Caco-2 (cell line): ENCODE results near the gene EPYC. TPM values are rescaled to one million over a fixed set of nuclear protein-coding genes. Genes with fewer than 3 reads are reported as not detected.

ENCODE experiments used
- BruUV-seq: library from RNA; stranded (reverse); fragments of 400-500 nt; replicated peaks from 2 replicates; lab custom pipeline; 2021; lab: Mats Ljungman, UMichigan
- CTCF ChIA-PET: fragments of 300-600 bp; sonication (Branson Sonifier 250); formaldehyde crosslinking; loops from one replicate; lab custom pipeline; 2022; ENCODE audit warnings: antibody characterized with exemption; lab: Charles Lee
- POLR2A ChIA-PET: fragments of 300-600 bp; sonication (Branson Sonifier 250); formaldehyde crosslinking; loops from one replicate; lab custom pipeline; 2022; ENCODE audit warnings: antibody characterized with exemption; lab: Charles Lee
- DNase-seq, 2 experiments: peaks; one replicate each; pipeline versions ENCODE4 v3.0.0 to v3.0.0-alpha.2; 2020 to 2022
- H3K27me3 ChIP-seq: replicated peaks from 2 replicates; pipeline ENCODE4 v1.6.0; 2011; ENCODE audit warnings: low read length; ENCODE audit not compliant: control insufficient read depth, insufficient read depth
- H3K36me3 ChIP-seq: 2 replicates; pipeline ENCODE4 v1.5.1; 2011; ENCODE audit warnings: low read length; ENCODE audit not compliant: control insufficient read depth, insufficient read depth
- H3K4me1 ChIP-seq: fragments of 250-450 bp; sonication (Bioruptor Pico); 2 replicates; pipeline ENCODE4 v1.5.1; 2020; ENCODE audit warnings: mild to moderate bottlenecking
- H3K4me3 ChIP-seq: 2 replicates; pipeline ENCODE4 v1.5.1; 2011; ENCODE audit warnings: low read depth, mild to moderate bottlenecking, control low read depth, low read length
- H3K9me3 ChIP-seq: fragments of 250-450 bp; sonication (Bioruptor Pico); 2 replicates; pipeline ENCODE4 v1.5.1; 2020; ENCODE audit warnings: mild to moderate bottlenecking, moderate library complexity
- H3K27ac Mint-ChIP-seq: one replicate; pipeline ENCODE4 v1.8.0; 2022; ENCODE audit warnings: mixed read lengths; ENCODE audit not compliant: unreplicated experiment
- H3K27me3 Mint-ChIP-seq: one replicate; pipeline ENCODE4 v1.8.0; 2022; ENCODE audit warnings: mixed read lengths; ENCODE audit not compliant: insufficient read depth, unreplicated experiment
- H3K36me3 Mint-ChIP-seq: one replicate; pipeline ENCODE4 v1.8.0; 2022; ENCODE audit warnings: mild to moderate bottlenecking, mixed read lengths; ENCODE audit not compliant: insufficient read depth, unreplicated experiment
- H3K4me1 Mint-ChIP-seq: one replicate; pipeline ENCODE4 v1.8.0; 2022; ENCODE audit warnings: low read depth, mixed read lengths; ENCODE audit not compliant: unreplicated experiment
- H3K4me3 Mint-ChIP-seq: one replicate; pipeline ENCODE4 v1.8.0; 2022; ENCODE audit warnings: mild to moderate bottlenecking, moderate library complexity, mixed read lengths; ENCODE audit not compliant: unreplicated experiment
- H3K9me3 Mint-ChIP-seq: one replicate; pipeline ENCODE4 v1.8.0; 2022; ENCODE audit warnings: mixed read lengths; ENCODE audit not compliant: unreplicated experiment
- intact Hi-C: fragments of 100-400 bp; cut with micrococcal nuclease; formaldehyde crosslinking; loops from one replicate; pipeline ENCODE4 v1.10.0; 2022; ENCODE audit not compliant: unreplicated experiment
- total RNA-seq: library from RNA; stranded (reverse); gene quantifications from 2 replicates; pipeline ENCODE4 v1.2.3, GENCODE V29; 2022
- TF ChIP-seq, protein P1 (sequence below), 2 experiments: fragments of 200-600 bp in 1 of 2; IDR thresholded peaks; 1 replicate in 1 of 2; 2 replicates in 1 of 2; pipeline versions ENCODE4 v1.5.1 to v1.8.0; 2011 to 2022; ENCODE audit warnings: antibody characterized with exemption in 1 of 2, control low read depth in 1 of 2, inconsistent platforms in 1 of 2, low read depth in 1 of 2, low read length in 1 of 2, mild to moderate bottlenecking in 1 of 2, moderate library complexity in 1 of 2; ENCODE audit not compliant: insufficient read depth in 1 of 2, severe bottlenecking in 1 of 2, unreplicated experiment in 1 of 2

Gene EPYC
- total RNA-seq, 1 experiment from 2014 or later, result not detected

DNA sequence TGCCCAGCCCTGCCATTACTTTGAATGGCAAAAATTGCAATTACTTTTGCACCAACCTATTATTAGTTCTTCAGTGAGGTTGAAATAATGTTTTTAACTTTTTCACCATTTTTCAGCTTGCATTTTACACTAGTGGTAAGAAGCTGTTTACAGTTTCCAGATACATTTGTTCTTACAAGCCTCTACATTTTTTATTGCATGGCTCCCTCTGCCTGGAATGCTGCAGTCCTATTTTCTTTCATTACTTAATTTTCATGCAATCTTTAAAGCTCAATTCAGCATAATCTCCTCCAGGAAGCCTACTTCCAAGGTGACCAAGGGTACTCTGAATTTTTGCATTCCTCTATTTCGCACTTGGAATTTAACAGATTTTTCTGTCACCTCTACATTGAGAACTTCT is 83.2 kb downstream of the EPYC start:
- Mint-ChIP-seq H3K36me3 (no peaks in the 10 kb centered on the region), H3K9me3 (peaks cover 2% of the 10 kb centered on the region), H3K27me3 (peaks cover 4% of the 10 kb centered on the region), H3K4me3 (no peak overlapping the region), H3K4me1 (no peaks in the 10 kb centered on the region), H3K27ac (no peak overlapping the region)
- POLR2A ChIA-PET, result no interaction called here
- TF ChIP-seq, protein P1, sequence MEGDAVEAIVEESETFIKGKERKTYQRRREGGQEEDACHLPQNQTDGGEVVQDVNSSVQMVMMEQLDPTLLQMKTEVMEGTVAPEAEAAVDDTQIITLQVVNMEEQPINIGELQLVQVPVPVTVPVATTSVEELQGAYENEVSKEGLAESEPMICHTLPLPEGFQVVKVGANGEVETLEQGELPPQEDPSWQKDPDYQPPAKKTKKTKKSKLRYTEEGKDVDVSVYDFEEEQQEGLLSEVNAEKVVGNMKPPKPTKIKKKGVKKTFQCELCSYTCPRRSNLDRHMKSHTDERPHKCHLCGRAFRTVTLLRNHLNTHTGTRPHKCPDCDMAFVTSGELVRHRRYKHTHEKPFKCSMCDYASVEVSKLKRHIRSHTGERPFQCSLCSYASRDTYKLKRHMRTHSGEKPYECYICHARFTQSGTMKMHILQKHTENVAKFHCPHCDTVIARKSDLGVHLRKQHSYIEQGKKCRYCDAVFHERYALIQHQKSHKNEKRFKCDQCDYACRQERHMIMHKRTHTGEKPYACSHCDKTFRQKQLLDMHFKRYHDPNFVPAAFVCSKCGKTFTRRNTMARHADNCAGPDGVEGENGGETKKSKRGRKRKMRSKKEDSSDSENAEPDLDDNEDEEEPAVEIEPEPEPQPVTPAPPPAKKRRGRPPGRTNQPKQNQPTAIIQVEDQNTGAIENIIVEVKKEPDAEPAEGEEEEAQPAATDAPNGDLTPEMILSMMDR (IDR thresholded peaks at IDR 0.05; ENCODE audit: insufficient read depth in 1 of 2, low read depth in 1 of 2, low read length in 1 of 2, severe bottlenecking in 1 of 2, unreplicated experiment in 1 of 2), result no peak
- DNase-seq, result no peak
- no peaks in the 10 kb centered on the region; the same call in 1 of the 2 replicates for H3K27me3 ChIP-seq
- no peaks in the 10 kb centered on the region for H3K36me3 ChIP-seq
- no peaks in the 10 kb centered on the region for H3K9me3 ChIP-seq
- CTCF ChIA-PET, result interaction anchor here (0.7 kb wide), 1 partner anchor 134 kb away, joined by 3 read pairs; no protein-coding TSS in a partner anchor
- no TSS peak for BruUV-seq
- H3K4me3 ChIP-seq, result no peak overlapping the region
- intact Hi-C loops, result no loop called here
- no peaks in the 10 kb centered on the region for H3K4me1 ChIP-seq

DNA sequence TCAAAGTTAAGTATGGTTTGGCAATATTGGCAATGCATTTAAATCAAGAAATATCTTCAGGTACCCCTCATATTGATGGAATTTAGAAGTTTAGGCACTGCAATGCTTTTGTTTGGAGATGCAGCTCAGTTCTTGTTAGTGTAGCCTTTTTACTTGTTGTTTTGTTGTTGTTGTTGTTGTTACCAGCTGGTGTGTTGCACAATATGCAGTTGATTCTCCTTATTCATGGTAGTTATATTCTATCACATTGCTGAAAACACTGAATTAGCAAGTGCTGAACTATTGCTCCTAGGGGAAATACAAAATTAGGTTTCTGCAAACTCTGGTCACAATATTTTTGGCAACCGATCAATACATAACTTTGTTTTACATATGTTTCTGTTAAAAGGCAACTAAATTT is 84.5 kb downstream of the EPYC start:
- BruUV-seq, result no TSS peak
- Mint-ChIP-seq H3K36me3 (no peaks in the 10 kb centered on the region), H3K9me3 (no peaks in the 10 kb centered on the region), H3K27ac (no peak overlapping the region), H3K27me3 (peaks cover 4% of the 10 kb centered on the region), H3K4me1 (no peaks in the 10 kb centered on the region), H3K4me3 (no peak overlapping the region)
- CTCF ChIA-PET, result no interaction called here
- POLR2A ChIA-PET, result no interaction called here
- no peaks in the 10 kb centered on the region for H3K9me3 ChIP-seq
- no peak overlapping the region for H3K4me3 ChIP-seq
- no peaks in the 10 kb centered on the region for H3K4me1 ChIP-seq
- intact Hi-C loops, result no loop called here
- TF ChIP-seq, protein P1 (IDR thresholded peaks at IDR 0.05; ENCODE audit: insufficient read depth in 1 of 2, low read depth in 1 of 2, low read length in 1 of 2, severe bottlenecking in 1 of 2, unreplicated experiment in 1 of 2), result no peak
- no peak for DNase-seq
- H3K27me3 ChIP-seq, result no peaks in the 10 kb centered on the region; the same call in 1 of the 2 replicates
- H3K36me3 ChIP-seq, result no peaks in the 10 kb centered on the region

DNA sequence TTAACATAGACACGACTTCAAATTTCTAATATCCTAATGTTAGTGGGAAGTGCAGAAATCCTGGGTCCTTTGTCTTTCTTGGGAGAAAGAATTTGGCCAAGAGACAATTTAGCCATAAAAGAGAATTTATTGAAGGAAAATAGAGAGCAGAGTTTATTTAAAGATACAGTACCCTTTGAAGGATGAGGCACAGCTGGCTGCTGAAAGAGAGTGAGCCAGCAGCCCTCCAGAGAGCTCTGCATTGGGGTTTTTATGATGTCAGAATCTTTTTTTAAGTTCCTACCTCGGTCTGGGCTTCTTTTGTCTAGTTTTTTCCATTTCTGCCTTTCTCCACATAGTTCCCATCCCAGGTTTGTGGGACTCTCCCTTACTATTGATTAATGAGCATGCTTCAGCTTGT is 87.3 kb downstream of the EPYC start:
- Mint-ChIP-seq H3K27me3 (peaks cover 4% of the 10 kb centered on the region), H3K27ac (no peak overlapping the region), H3K4me1 (no peaks in the 10 kb centered on the region), H3K4me3 (no peak overlapping the region), H3K9me3 (no peaks in the 10 kb centered on the region), H3K36me3 (no peaks in the 10 kb centered on the region)
- ChIA-PET CTCF (no interaction called here), POLR2A (no interaction called here)
- BruUV-seq, result no TSS peak
- Histone ChIP-seq H3K4me1 (no peaks in the 10 kb centered on the region), H3K27me3 (no peaks in the 10 kb centered on the region), H3K9me3 (no peaks in the 10 kb centered on the region), H3K4me3 (no peak overlapping the region), H3K36me3 (no peaks in the 10 kb centered on the region)
- no peak for DNase-seq
- intact Hi-C loops, result no loop called here
- TF ChIP-seq, protein P1 (IDR thresholded peaks at IDR 0.05; ENCODE audit: insufficient read depth in 1 of 2, low read depth in 1 of 2, low read length in 1 of 2, severe bottlenecking in 1 of 2, unreplicated experiment in 1 of 2), result no peak
